ENCODE data around the gene DOK5.

Gene DOK5

GRCh38 chr20:54464003-54464402 is 11.4 kb upstream of the DOK5 start:
- no peak for TF ChIP-seq CTCF (IDR thresholded peaks at IDR 0.05)
- Histone ChIP-seq H3K36me3 (no peaks in the 10 kb centered on the region), H3K27me3 (no peaks in the 10 kb centered on the region), H3K4me1 (ENCODE audit: control insufficient read depth in 1 of 2, insufficient read depth in 1 of 2, low read depth in 1 of 2, low read length in 1 of 2) (no peaks in the 10 kb centered on the region), H3K4me3 (ENCODE audit: low read depth in 1 of 2, low read length in 1 of 2) (no peak overlapping the region), H3K9me3 (no peaks in the 10 kb centered on the region), H3K27ac (no peak overlapping the region)

- no peaks in the 10 kb centered on the region for H3K36me3 ChIP-seq
- TF ChIP-seq CTCF (IDR thresholded peaks at IDR 0.05): no peak
- H3K4me3 ChIP-seq (ENCODE audit: low read depth in 1 of 2, low read length in 1 of 2): no peak overlapping the region
- H3K27me3 ChIP-seq: no peaks in the 10 kb centered on the region
- no peak overlapping the region for H3K27ac ChIP-seq
- H3K9me3 ChIP-seq: no peaks in the 10 kb centered on the region
- no peaks in the 10 kb centered on the region for H3K4me1 ChIP-seq (ENCODE audit: control insufficient read depth in 1 of 2, insufficient read depth in 1 of 2, low read depth in 1 of 2, low read length in 1 of 2)
These were observed 9.3 kb upstream of the DOK5 start for GRCh38 chr20:54466127-54466526.

- Histone ChIP-seq H3K4me1 (ENCODE audit: control insufficient read depth in 1 of 2, insufficient read depth in 1 of 2, low read depth in 1 of 2, low read length in 1 of 2) (no peaks in the 10 kb centered on the region), H3K9me3 (no peaks in the 10 kb centered on the region), H3K4me3 (ENCODE audit: low read depth in 1 of 2, low read length in 1 of 2) (no peak overlapping the region), H3K27me3 (peaks cover 2% of the 10 kb centered on the region), H3K36me3 (no peaks in the 10 kb centered on the region), H3K27ac (no peak overlapping the region)
- no peak for TF ChIP-seq CTCF (IDR thresholded peaks at IDR 0.05)
These were observed 7.8 kb upstream of the DOK5 start for GRCh38 chr20:54467622-54468021.

- no peak for TF ChIP-seq CTCF (IDR thresholded peaks at IDR 0.05)
- H3K4me1 ChIP-seq (ENCODE audit: control insufficient read depth in 1 of 2, insufficient read depth in 1 of 2, low read depth in 1 of 2, low read length in 1 of 2): no peaks in the 10 kb centered on the region
- no peaks in the 10 kb centered on the region for H3K9me3 ChIP-seq
- no peak overlapping the region for H3K4me3 ChIP-seq (ENCODE audit: low read depth in 1 of 2, low read length in 1 of 2)
- peaks cover 5% of the 10 kb centered on the region for H3K27me3 ChIP-seq
- no peak overlapping the region for H3K27ac ChIP-seq
- H3K36me3 ChIP-seq: no peaks in the 10 kb centered on the region
These were observed 7.3 kb upstream of the DOK5 start for GRCh38 chr20:54468082-54468481.

- Histone ChIP-seq H3K27me3 (peaks cover 17% of the 10 kb centered on the region), H3K27ac (no peak overlapping the region), H3K9me3 (no peaks in the 10 kb centered on the region), H3K36me3 (no peaks in the 10 kb centered on the region), H3K4me3 (ENCODE audit: low read depth in 1 of 2, low read length in 1 of 2) (no peak overlapping the region), H3K4me1 (ENCODE audit: control insufficient read depth in 1 of 2, insufficient read depth in 1 of 2, low read depth in 1 of 2, low read length in 1 of 2) (no peaks in the 10 kb centered on the region)
- TF ChIP-seq CTCF (IDR thresholded peaks at IDR 0.05): no peak
These were observed 6.1 kb upstream of the DOK5 start for GRCh38 chr20:54469293-54469692.

- TF ChIP-seq CTCF (IDR thresholded peaks at IDR 0.05): no peak
- H3K9me3 ChIP-seq: no peaks in the 10 kb centered on the region
- no peak overlapping the region for H3K27ac ChIP-seq
- H3K4me1 ChIP-seq (ENCODE audit: control insufficient read depth in 1 of 2, insufficient read depth in 1 of 2, low read depth in 1 of 2, low read length in 1 of 2): no peaks in the 10 kb centered on the region
- H3K27me3 ChIP-seq: peaks cover 24% of the 10 kb centered on the region
- H3K4me3 ChIP-seq (ENCODE audit: low read depth in 1 of 2, low read length in 1 of 2): no peak overlapping the region
- no peaks in the 10 kb centered on the region for H3K36me3 ChIP-seq
These were observed 5.4 kb upstream of the DOK5 start for GRCh38 chr20:54469952-54470351.

Measured in neutrophil (primary cell).